T-helper 1 cell treated with Interleukin-12 subunit alpha and Interleukin-12 subunit beta and Interleukin-4 antibody, amounts not matched to agents 30 μg/mL and 1 μg/mL, for 36 hours (primary cell): ENCODE data around the gene PRPF8.

ENCODE experiments used
- H3K27ac Mint-ChIP-seq: one replicate; pipeline ENCODE4 v1.8.0; 2021; ENCODE audit warnings: mild to moderate bottlenecking, mixed read lengths
- H3K27me3 Mint-ChIP-seq: one replicate; pipeline ENCODE4 v1.8.0; 2021; ENCODE audit warnings: low read depth, mixed read lengths
- H3K36me3 Mint-ChIP-seq: one replicate; pipeline ENCODE4 v1.8.0; 2021; ENCODE audit warnings: low read depth, mixed read lengths
- H3K4me1 Mint-ChIP-seq: one replicate; pipeline ENCODE4 v1.8.0; 2021; ENCODE audit warnings: low read depth, mixed read lengths
- H3K4me3 Mint-ChIP-seq: one replicate; pipeline ENCODE4 v1.8.0; 2021; ENCODE audit warnings: mild to moderate bottlenecking, moderate library complexity, mixed read lengths
- H3K9me3 Mint-ChIP-seq: one replicate; pipeline ENCODE4 v1.8.0; 2021; ENCODE audit warnings: mixed read lengths

Gene PRPF8

DNA sequence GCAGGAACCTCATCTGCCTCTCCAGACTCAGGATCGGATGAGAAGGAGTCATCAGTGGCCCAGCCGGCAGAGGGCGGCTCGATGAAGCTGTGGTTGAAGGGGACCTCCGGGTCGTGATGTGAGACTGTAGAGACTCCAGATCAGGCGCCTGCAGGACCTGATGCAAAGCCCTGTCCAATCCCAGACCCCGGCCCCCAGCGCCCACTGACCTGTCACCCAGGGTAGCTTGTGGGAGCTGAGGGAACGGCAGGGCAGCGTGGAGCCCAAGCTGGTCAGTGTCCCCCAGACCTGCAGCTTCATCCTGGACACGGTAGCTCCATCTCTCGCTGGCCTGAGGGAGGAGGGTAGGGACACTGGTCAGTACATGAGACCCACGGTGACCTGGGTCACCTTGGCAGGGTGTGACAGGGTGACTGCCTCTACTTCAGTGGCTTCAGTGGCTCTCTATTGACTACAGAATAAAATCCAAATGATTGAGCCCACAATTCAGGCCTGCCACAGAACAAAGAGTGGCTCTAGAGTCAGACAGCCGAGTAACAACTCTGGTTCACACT lies 47.9 kb downstream of the PRPF8 start:
- Mint-ChIP-seq H3K27me3 (peaks cover 3% of the 10 kb centered on the region), H3K4me3 (no peak overlapping the region), H3K4me1 (peaks cover under 1% of the 10 kb centered on the region), H3K27ac (no peak overlapping the region), H3K9me3 (no peaks in the 10 kb centered on the region), H3K36me3 (peaks cover 4% of the 10 kb centered on the region)

DNA sequence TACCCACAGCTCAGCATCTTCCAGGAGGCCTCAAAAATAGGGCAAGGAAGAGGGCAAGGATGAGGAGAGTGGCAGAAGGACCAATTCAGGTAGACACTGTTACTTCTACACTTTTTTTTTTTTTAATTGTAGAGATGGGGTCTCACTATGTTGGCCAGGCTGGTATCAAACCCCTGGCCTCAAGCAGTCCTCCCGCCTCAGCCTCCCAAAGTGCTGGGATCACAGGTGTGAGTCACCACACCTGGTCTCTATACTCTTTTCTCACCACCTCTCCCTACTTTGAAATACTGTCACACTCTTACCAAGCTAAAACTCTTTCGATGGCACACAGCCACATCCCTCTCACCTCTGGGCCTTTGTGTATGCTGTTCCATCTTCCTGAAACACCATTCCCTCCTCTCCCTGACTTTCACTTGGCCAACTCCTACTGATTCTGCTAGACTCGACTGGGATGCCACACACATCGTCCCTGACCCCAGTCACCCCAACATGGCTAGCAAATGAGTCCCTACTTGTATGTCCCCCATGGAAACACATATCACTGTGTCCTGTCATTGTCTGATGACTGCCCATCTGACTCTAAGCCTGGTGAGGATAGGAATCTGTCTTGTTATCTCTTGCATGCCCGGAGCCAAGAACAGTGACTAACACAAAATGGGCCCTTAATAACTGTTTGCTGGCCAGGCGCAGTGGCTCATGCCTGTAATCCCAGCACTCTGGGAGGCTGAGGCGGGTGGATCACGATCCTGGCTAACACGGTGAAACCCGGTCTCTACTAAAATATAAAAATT lies 48.8 kb downstream of the PRPF8 start:
- Mint-ChIP-seq H3K9me3 (no peaks in the 10 kb centered on the region), H3K4me3 (no peak overlapping the region), H3K36me3 (peaks cover 4% of the 10 kb centered on the region), H3K4me1 (peaks cover 3% of the 10 kb centered on the region), H3K27ac (no peak overlapping the region), H3K27me3 (peaks cover 10% of the 10 kb centered on the region)

DNA sequence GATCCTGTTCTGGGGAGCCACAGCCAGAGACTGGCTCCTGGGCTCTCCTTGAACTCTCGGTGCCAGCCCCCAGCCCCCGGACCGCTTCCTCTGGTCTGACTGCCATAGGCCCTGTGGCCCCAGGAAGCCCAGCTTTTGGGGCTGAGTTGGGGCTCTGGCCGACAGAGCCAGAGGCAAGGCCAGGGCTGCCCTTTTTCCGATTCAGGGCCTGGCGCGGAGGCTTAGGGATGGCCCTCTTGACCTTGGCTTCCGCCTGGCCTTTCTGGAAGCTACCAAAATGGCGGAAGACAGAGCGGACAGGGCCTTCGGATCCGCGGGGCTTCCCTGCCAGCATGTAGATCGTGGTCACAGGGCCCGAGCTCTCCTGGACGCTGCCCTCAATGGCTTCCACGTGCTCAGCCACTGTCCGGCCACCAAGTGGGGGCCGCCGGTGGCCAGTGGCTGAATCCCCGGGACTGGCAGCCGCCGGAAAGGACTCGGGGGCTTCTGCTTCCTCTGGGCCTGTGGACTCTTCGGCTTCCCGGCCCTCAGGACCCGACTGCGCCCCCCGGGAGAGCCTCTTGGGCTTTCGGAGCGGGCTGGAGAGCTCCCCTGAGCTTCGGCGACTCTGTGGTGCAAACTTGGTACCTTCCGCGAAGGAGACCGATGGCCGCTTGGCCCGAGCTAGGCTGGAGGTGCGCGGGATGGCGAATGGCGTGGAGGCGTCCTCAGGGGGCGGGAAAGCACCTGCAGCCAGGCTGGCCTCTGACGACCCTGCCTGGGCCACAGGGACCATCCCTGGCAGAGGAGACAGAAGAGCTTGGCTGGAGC lies 49.6 kb downstream of the PRPF8 start:
- H3K9me3 Mint-ChIP-seq = no peaks in the 10 kb centered on the region

DNA sequence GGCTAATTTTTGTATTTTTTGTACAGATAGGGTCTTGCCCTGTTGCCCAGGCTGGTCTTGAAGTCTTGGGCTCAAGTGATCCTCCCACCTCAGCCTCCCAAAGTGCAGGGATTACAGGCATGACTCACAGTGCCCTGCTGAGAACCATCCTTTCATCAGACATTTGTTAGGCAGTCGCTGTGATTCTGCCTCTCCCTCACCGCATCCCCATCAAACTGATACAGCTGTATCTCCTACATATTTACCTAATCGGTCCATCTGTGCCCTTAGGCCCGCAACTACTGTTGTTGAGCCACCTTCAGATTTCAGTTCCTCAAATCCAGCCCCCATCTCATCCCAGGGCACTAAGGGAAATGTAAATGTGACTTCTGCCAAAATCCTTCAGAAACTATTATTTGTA lies 54.0 kb downstream of the PRPF8 start:
- Mint-ChIP-seq H3K4me3 (peak overlapping the region; percentile 71), H3K4me1 (peaks cover 23% of the 10 kb centered on the region), H3K27me3 (peaks cover 43% of the 10 kb centered on the region), H3K36me3 (no peaks in the 10 kb centered on the region), H3K9me3 (no peaks in the 10 kb centered on the region), H3K27ac (no peak overlapping the region)

More for the DNA sequence above, 49.6 kb downstream of the PRPF8 start:
- Mint-ChIP-seq H3K4me1 (peaks cover 8% of the 10 kb centered on the region), H3K27me3 (peaks cover 19% of the 10 kb centered on the region), H3K27ac (no peak overlapping the region), H3K4me3 (no peak overlapping the region), H3K36me3 (peaks cover 4% of the 10 kb centered on the region)

DNA sequence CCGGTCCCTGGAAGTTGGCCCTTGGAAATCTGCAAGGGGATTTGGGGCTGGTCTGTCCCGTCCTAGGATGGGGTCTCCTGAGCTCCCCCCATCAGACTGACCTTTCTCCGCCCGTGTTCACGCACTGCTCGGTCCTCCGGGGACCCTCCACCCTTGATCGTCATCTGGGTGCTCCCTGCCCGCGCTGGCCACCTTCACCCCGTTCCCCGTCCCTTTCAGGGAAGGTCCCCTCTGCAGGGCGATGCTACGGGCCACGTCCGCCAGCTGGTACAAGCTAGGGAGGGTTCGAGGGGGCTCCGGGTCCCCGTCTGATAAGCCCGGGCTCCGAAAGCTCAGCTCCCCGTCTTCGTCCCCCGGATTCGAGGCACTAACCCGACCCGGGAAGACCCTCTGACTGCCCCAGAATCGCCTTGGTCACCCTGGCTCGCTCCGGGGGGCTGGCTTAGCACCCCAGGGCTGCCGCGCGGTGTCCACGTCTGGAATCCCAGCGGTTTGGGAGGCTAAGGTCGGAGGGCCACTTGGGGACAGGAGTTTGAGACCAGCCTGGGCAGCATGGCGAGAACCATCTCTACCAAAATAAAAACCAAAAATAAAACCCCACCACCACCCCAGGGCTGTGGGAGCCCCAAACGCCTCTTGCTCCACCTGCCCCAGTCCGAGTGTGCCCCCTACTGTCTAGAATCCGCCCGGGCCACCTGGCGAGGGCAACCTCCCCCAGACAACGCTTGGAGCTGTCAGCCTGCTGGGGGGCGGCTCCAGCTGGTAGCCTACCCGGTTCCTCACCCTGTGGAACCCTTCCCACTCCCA lies 55.0 kb downstream of the PRPF8 start:
- Mint-ChIP-seq H3K4me1 (peaks cover 23% of the 10 kb centered on the region), H3K4me3 (peak overlapping the region; percentile 71), H3K36me3 (no peaks in the 10 kb centered on the region), H3K27ac (peak overlapping the region; percentile 71), H3K9me3 (no peaks in the 10 kb centered on the region), H3K27me3 (peaks cover 53% of the 10 kb centered on the region)

DNA sequence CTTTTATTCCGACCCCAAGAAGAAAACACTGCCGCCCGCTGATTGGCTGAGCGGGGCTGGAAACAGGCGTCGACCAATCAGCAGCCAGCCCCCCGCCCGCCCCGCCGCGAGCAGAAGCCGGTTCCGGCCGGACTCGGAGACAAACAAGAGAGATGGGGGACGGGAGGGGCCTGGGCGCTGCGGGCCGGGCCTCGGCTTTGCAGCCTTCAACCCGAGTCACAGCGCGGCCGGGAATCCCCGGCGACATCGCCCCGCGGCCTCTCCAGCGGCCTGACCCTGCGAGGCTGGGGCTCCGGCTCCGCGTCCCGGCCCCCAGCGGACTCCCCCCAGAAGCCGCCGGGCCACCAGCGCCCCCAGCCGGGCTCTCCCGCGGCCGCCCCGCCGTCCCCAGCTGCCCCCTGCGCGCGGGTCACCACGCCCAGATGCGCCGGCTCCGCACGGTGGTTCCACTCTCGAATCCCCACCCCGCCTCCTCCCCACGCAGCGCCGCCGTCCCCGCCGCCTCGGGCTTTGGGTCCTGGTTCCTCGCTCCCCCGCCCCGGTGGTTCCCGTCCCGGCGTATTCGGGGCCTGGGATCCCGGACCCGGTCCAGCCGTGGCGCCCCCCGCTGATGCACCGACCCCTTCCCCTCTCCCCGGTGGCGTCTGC lies 55.7 kb downstream of the PRPF8 start:
- Mint-ChIP-seq H3K9me3 (no peaks in the 10 kb centered on the region), H3K27ac (peak overlapping the region; percentile 82), H3K4me3 (peak overlapping the region; percentile 87), H3K36me3 (no peaks in the 10 kb centered on the region), H3K4me1 (peaks cover 23% of the 10 kb centered on the region), H3K27me3 (peaks cover 56% of the 10 kb centered on the region)

DNA sequence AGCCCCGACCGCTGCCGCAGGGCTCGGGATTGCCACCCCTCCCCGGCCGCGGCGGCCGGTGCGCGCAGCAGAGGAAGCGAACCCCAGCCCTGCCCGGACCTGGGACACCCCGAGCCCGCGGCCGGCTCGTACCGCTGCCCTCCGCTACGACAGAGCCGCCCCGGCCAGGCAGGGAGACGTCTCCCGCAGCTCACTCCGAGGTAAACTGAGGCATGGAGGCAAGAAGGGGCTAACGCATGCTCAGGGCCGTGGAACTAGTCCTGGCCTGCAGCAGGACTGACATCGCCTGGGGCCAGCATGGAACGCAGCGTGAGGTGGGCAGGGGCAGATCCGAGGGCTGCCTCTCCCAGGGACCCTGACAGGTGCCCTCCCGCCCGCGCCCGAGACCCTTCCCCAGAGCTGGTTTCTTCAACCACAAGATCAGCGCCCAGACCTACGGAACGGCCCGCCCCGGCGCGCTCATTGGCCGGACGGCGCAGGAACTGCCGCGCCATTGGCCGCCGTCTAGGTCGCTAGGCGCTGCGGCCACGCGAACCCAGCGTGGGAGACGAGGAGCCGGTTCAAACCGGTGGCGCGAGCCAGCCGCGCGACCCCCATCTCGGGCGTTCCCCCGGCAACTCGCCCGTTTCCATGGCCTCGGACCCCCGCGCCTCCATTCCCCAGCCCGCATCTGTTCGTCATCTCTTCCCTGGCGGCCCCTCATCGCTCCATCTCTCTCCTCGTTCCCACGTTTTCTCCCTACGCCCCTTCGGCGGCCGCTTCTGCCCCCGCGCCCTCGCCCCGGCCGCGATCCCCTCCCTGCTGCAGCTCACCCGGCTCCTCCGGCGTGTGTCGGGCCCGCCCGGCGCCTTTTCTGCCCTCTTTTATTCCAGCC lies 56.4 kb downstream of the PRPF8 start, which contains the start of gene SLC43A2:
SLC43A2 (minus strand) TSS at position 853 of the 874 bp plus-strand sequence. CDS start 960 bp downstream, outside the sequence.
- Mint-ChIP-seq H3K27me3 (peaks cover 59% of the 10 kb centered on the region), H3K36me3 (no peaks in the 10 kb centered on the region), H3K4me3 (peak within 1 kb of the TSS; percentile 87), H3K27ac (peak within 1 kb of the TSS; percentile 82), H3K4me1 (peaks cover 23% of the 10 kb centered on the region), H3K9me3 (no peaks in the 10 kb centered on the region)

DNA sequence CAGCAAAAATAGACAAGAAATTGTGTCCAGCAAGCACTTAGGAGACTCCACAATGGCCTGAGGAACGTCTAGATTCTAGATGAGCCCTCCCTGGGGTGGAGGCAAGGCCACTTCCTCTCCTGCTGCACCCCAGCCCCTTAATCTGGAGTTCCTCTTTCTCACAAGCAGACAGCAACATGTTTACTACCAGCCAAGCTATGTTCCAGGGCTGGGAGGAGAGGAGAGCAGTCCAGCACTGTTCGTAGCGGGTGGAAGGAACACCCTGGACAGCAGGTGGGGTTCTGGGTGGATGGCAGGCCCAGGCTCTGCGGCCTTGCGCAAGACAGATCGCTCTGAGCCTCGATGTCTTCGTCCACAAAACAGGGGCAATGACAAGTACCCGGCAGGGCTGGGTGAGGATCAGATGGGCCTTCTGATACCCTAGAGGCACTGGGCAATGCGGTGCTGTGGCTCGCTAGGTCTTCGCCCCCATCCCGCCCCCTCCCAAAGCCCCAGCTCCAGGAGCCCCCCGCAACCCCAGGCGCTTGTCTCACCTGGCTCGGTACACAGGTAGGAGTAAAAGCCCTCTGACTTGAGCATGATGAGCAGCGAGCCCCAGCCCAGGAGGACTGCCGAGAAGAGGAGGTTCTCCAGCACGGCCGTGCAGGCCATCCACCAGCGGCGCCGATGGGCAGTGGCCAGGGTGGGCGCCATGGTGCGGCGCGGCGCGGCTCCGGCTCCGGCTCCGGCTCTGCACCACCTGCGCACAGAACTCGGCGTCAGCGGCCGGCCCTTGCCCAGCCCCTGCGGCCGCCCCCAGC lies 57.3 kb downstream of the PRPF8 start:
- Mint-ChIP-seq H3K27ac (no peak overlapping the region), H3K36me3 (no peaks in the 10 kb centered on the region), H3K27me3 (peaks cover 59% of the 10 kb centered on the region), H3K9me3 (no peaks in the 10 kb centered on the region), H3K4me3 (peak overlapping the region; percentile 56), H3K4me1 (peaks cover 23% of the 10 kb centered on the region)

DNA sequence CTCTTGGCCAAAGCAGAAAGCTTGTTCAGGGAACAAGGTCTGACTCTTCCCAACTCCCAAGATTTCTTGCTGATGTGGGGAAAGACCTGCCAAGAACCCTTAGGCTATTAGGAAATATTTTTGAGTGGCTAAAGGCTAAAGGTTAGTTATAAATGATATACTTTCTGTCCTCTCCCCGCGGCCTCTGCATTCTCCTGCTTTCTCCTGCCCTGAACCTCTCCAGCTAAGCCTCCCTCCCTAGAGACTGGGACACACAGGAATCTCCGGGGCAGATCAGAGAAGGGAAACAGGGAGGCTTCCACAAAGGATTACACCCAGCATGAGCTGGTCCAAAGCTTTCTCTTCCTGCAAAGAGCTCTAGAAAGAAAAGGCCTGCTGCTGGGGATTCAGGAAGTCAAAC lies 58.3 kb downstream of the PRPF8 start:
- Mint-ChIP-seq H3K9me3 (no peaks in the 10 kb centered on the region), H3K4me3 (peak overlapping the region; percentile 56), H3K27me3 (peaks cover 52% of the 10 kb centered on the region), H3K36me3 (no peaks in the 10 kb centered on the region), H3K27ac (no peak overlapping the region), H3K4me1 (peaks cover 20% of the 10 kb centered on the region)

DNA sequence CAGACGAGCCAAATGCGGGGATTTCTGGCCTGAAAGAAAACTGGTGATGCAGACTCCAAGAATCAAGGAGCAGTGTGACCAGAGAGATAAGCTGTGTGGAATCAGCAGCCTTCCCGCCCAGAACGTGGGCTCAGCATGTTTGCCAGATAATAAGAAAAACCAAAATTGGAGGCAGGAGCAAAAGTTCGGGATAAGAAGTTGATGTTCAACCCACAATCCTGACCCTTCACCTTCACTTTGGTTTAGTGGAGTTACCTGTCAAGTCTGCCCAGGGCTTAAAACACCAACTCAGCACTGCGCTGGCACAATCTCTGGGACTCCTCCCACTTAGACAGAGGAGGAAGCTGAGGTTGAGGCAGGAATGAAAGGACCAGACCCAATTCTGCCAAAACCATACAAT lies 59.1 kb downstream of the PRPF8 start:
- Mint-ChIP-seq H3K9me3 (no peaks in the 10 kb centered on the region), H3K4me1 (peaks cover 18% of the 10 kb centered on the region), H3K4me3 (no peak overlapping the region), H3K36me3 (no peaks in the 10 kb centered on the region), H3K27ac (no peak overlapping the region), H3K27me3 (peaks cover 45% of the 10 kb centered on the region)

DNA sequence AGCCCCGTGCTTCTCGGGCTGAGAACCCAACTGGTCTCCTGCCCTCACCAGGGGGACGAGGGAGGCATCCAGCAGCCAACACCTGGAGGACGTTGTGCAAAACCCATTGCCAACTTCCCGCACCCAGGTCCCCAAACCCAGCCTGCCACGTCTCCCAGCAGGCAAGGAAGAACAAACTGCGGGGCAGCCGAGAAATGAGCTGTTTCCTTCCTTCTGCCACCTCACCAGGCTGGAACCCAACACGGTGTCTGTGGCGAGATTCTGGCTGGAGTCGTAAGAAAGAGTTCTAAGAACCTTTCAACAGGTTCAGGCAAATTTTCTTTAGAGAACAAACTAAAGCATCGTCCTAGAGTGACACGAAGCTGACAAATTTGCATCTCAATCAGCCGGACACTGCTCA lies 59.6 kb downstream of the PRPF8 start:
- Mint-ChIP-seq H3K4me3 (no peak overlapping the region), H3K27ac (no peak overlapping the region), H3K4me1 (peaks cover 15% of the 10 kb centered on the region), H3K9me3 (no peaks in the 10 kb centered on the region), H3K36me3 (no peaks in the 10 kb centered on the region), H3K27me3 (peaks cover 40% of the 10 kb centered on the region)

DNA sequence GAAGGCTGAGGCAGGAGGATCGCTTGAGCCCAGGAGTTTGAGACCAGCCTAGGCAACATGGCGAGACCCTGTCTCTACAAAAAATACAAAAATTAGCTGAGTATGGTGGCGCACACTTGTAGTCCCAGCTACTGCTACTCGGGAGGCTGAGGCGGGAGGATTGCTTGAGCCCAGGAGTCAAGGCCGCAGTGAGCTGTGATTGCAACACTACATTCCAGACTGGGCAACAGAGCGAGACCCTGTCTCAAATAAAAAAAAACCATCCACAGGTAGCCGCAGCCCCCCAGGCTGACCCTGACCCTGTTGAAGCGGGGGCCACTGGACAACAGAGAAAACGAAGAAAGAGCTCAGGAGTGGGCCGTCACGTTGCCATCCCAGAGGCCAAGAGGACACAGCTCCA lies 60.0 kb downstream of the PRPF8 start:
- Mint-ChIP-seq H3K4me3 (no peak overlapping the region), H3K4me1 (peaks cover 13% of the 10 kb centered on the region), H3K9me3 (no peaks in the 10 kb centered on the region), H3K27ac (no peak overlapping the region), H3K27me3 (peaks cover 38% of the 10 kb centered on the region), H3K36me3 (no peaks in the 10 kb centered on the region)
